Liver (tissue), 9 donors: ENCODE data around the gene PCSK6. TPM values are rescaled to one million over a fixed set of nuclear protein-coding genes. Genes with fewer than 3 reads are reported as not detected.
A peak's percentile ranks its signal among the peaks of the same experiment; 100 is the strongest.

Source experiments
- DNase-seq: peaks from one replicate; pipeline ENCODE4 v3.0.0-alpha.2; 2017; ENCODE audit warnings: low spot score
- H3K27ac ChIP-seq, 2 donors: one replicate each; pipeline ENCODE4 v1.7.0; 2013; ENCODE audit warnings: inconsistent platforms in 2 of 2, low read length in 2 of 2, control low read depth in 1 of 2, low read depth in 1 of 2, mild to moderate bottlenecking in 1 of 2
- H3K27me3 ChIP-seq, 4 donors: one replicate each; pipeline versions ENCODE4 v1.6.1 to v1.7.0; 2013; ENCODE audit warnings: low read length in 3 of 4, inconsistent platforms in 1 of 4, mild to moderate bottlenecking in 1 of 4, moderate library complexity in 1 of 4; ENCODE audit not compliant: control insufficient read depth in 4 of 4, insufficient read depth in 4 of 4
- H3K36me3 ChIP-seq, 4 donors: one replicate each; pipeline versions ENCODE4 v1.6.1 to v1.7.0; 2013; ENCODE audit warnings: low read length in 3 of 4, mild to moderate bottlenecking in 3 of 4, low read depth in 1 of 4, moderate library complexity in 1 of 4; ENCODE audit not compliant: control insufficient read depth in 4 of 4, insufficient read depth in 3 of 4
- H3K4me1 ChIP-seq, 4 donors: one replicate each; pipeline versions ENCODE4 v1.6.1 to v1.7.0; 2013; ENCODE audit warnings: low read length in 3 of 4, mild to moderate bottlenecking in 3 of 4, moderate library complexity in 1 of 4; ENCODE audit not compliant: control insufficient read depth in 4 of 4, insufficient read depth in 4 of 4
- H3K4me3 ChIP-seq, 3 donors: one replicate each; pipeline versions ENCODE4 v1.6.1 to v1.7.0; 2013; ENCODE audit warnings: low read length in 3 of 3, control low read depth in 1 of 3, low read depth in 1 of 3, mild to moderate bottlenecking in 1 of 3
- H3K9ac ChIP-seq, 2 donors: one replicate each; pipeline ENCODE4 v1.7.0; 2013; ENCODE audit warnings: low read length in 2 of 2, mild to moderate bottlenecking in 2 of 2, moderate library complexity in 2 of 2, control low read depth in 1 of 2, low read depth in 1 of 2
- H3K9me3 ChIP-seq, 4 donors: one replicate each; pipeline versions ENCODE4 v1.6.1 to v1.7.0; 2013; ENCODE audit warnings: low read length in 3 of 4; ENCODE audit not compliant: control insufficient read depth in 4 of 4
- EGR1 ChIP-seq, 2 donors: IDR thresholded peaks; 2 replicates each; pipeline ENCODE4 v1.6.1; 2016 to 2018; ENCODE audit warnings: antibody characterized with exemption in 2 of 2, low read depth in 2 of 2
- FOXA1 ChIP-seq: IDR thresholded peaks from 2 replicates; pipeline ENCODE4 v1.6.1; 2016; ENCODE audit warnings: antibody characterized with exemption
- FOXA2 ChIP-seq: IDR thresholded peaks from 2 replicates; pipeline ENCODE4 v1.6.1; 2016; ENCODE audit warnings: antibody characterized with exemption
- GABPA ChIP-seq, 2 donors: IDR thresholded peaks in 1 of 2; conservative IDR thresholded peaks in 1 of 2; 2 replicates each; pipeline ENCODE4 v1.6.1; 2016; ENCODE audit warnings: antibody characterized with exemption in 2 of 2, mild to moderate bottlenecking in 1 of 2, moderate library complexity in 1 of 2
- HNF4A ChIP-seq, 2 donors: conservative IDR thresholded peaks; 2 replicates each; pipeline ENCODE4 v1.6.1; 2016; ENCODE audit warnings: antibody characterized with exemption in 2 of 2, mild to moderate bottlenecking in 2 of 2
- HNF4G ChIP-seq: IDR thresholded peaks from 2 replicates; pipeline ENCODE4 v1.6.1; 2016; ENCODE audit warnings: antibody characterized with exemption
- JUND ChIP-seq, 2 donors: IDR thresholded peaks; 2 replicates each; pipeline ENCODE4 v1.6.1; 2016; ENCODE audit warnings: antibody characterized with exemption in 2 of 2
- NR2F2 ChIP-seq: IDR thresholded peaks from 2 replicates; pipeline ENCODE4 v1.6.1; 2016; ENCODE audit warnings: antibody characterized with exemption
- RXRA ChIP-seq, 2 donors: IDR thresholded peaks; 2 replicates each; pipeline ENCODE4 v1.6.1; 2017 to 2018; ENCODE audit warnings: antibody characterized with exemption in 2 of 2, mild to moderate bottlenecking in 1 of 2
- YY1 ChIP-seq: IDR thresholded peaks from 2 replicates; pipeline ENCODE4 v1.6.1; 2016; ENCODE audit warnings: antibody characterized with exemption, mild to moderate bottlenecking
- WGBS: extraction: QIAGEN DNeasy Blood & Tissue Kit; methylation state at CpG from one replicate; pipeline ENCODE4 v1.1.7; 2013; 5-methylcytosine and 5-hydroxymethylcytosine counted together
- polyA plus RNA-seq, 2 donors: library from polyadenylated mRNA; stranded (reverse) in 1 of 2; unstranded in 1 of 2; fragments of 200-250 nt in 1 of 2; fragments of >200 nt in 1 of 2; fragmentation: Nextera tagmentation in 1 of 2; extraction: Ambion mirVana in 1 of 2; gene quantifications; one replicate each; pipeline versions ENCODE4 v1.2.1 to v1.2.3, GENCODE V29; 2013 to 2015
- total RNA-seq, 2 donors: library from RNA; depleted of rRNA; stranded (reverse); fragments of >200 nt; gene quantifications; one replicate each; pipeline ENCODE4 v1.2.3, GENCODE V29; 2014
- TF ChIP-seq, protein P1 (sequence below): fragments of 150-350 bp; IDR thresholded peaks from 2 replicates; pipeline ENCODE4 v1.5.1; 2017; ENCODE audit warnings: improper control_type of control experiment, low read depth, low read length; ENCODE audit not compliant: missing input control
- TF ChIP-seq, protein P2 (sequence below): IDR thresholded peaks from 2 replicates; pipeline ENCODE4 v1.6.1; 2016; ENCODE audit warnings: antibody characterized with exemption
- TF ChIP-seq, protein P3 (sequence below): IDR thresholded peaks from 2 replicates; pipeline ENCODE4 v1.6.1; 2016; ENCODE audit warnings: antibody characterized with exemption
- TF ChIP-seq, protein P4 (sequence below): IDR thresholded peaks from 2 replicates; pipeline ENCODE4 v1.6.1; 2016; ENCODE audit warnings: antibody characterized with exemption
- donor health status: healthy.
- donor health status: healthy.
- donor health status: healthy.
- donor health status: healthy.
- donor health status: healthy.

The PCSK6 gene
- total and polyA plus RNA-seq, 4 donors, result 94.8 to 398 (median 168) TPM

DNA sequence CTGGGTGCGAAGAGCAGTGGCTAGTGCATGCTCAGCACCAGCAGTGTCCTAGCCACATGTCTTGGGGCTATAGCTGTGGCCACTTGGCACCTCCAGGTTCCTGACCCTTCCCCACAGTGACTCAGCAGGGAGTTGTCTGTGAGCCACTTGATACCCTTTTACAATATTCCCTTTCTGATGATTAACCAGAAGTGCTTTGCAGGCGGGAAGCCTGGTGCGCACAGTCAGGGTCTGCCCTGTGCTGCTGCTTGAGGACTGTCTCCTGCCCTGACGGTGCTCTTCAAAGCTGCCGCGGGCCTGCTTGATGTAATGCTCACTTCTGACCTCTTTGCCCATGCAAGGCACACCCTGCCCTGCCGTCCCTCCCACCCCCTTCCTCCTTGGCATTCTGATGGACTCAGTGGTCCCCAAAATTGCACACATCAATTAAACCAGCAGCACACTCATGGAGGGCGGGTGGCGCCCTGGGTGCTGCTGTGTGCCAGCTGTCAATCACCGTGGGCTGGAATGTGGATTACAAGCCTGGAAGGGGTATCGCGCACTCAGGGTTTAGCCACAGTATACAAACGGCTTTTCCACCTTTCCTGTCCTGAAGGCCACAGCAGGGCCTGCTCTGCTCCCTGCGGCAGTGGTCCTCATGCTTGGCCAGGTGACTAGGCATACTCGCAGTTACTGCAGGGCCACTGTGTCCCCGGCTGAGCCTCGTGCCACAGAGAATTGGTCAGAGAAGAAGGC lies 40.9 kb upstream of the PCSK6 start:
- peak; percentile 27 for DNase-seq
- WGBS, result 91% methylated on average over 17 of the region's 17 CpGs
- H3K27ac ChIP-seq, result peak overlapping the region; percentile 96 to 99

DNA sequence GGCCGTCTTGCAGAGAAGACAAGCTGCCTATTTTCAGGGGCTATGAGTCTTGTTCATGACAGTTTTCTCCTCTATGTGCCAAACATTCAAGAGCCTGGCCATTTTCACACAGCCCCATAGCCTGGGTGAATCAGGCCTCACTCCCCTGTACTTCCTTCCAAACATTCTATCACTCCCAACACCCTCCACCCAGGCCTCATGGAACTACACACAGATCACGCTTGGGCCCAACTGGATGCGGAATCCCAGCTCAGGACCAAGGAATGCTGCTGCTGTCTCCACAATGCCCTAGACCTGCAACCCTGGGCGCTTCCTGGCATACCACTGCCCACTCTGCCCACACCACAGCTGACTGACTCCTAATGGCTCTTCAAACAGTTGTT lies 39.4 kb upstream of the PCSK6 start:
- TF ChIP-seq, protein P1, sequence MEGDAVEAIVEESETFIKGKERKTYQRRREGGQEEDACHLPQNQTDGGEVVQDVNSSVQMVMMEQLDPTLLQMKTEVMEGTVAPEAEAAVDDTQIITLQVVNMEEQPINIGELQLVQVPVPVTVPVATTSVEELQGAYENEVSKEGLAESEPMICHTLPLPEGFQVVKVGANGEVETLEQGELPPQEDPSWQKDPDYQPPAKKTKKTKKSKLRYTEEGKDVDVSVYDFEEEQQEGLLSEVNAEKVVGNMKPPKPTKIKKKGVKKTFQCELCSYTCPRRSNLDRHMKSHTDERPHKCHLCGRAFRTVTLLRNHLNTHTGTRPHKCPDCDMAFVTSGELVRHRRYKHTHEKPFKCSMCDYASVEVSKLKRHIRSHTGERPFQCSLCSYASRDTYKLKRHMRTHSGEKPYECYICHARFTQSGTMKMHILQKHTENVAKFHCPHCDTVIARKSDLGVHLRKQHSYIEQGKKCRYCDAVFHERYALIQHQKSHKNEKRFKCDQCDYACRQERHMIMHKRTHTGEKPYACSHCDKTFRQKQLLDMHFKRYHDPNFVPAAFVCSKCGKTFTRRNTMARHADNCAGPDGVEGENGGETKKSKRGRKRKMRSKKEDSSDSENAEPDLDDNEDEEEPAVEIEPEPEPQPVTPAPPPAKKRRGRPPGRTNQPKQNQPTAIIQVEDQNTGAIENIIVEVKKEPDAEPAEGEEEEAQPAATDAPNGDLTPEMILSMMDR, result no peak
- no peak for TF ChIP-seq FOXA2
- Histone ChIP-seq H3K9me3 (no peaks in the 10 kb centered on the region), H3K9ac (peak overlapping the region in 1 of 2 donors; percentile 26), H3K27ac (peak overlapping the region; percentile 96 to 99), H3K4me1 (peaks cover 11 to 47% (median 27%) of the 10 kb centered on the region in 4 donors), H3K27me3 (no peaks in the 10 kb centered on the region), H3K4me3 (no peak overlapping the region), H3K36me3 (no peaks in the 10 kb centered on the region)
- peak; percentile 30 for DNase-seq
- 76% methylated on average over 4 of the region's 4 CpGs for WGBS

More for the DNA sequence above, 40.9 kb upstream of the PCSK6 start:
- H3K36me3 ChIP-seq, result no peaks in the 10 kb centered on the region
- H3K9me3 ChIP-seq, result no peaks in the 10 kb centered on the region
- peaks cover 11 to 47% (median 27%) of the 10 kb centered on the region in 4 donors for H3K4me1 ChIP-seq
- no peak overlapping the region for H3K4me3 ChIP-seq
- TF ChIP-seq GABPA (IDR thresholded peaks at IDR 0.05 in 1 of 2, conservative IDR thresholded peaks at IDR 0.05 in 1 of 2) (no peak), NR2F2 (no peak), JUND (IDR thresholded peaks at IDR 0.05) (no peak)
- no peaks in the 10 kb centered on the region for H3K27me3 ChIP-seq
- H3K9ac ChIP-seq, result peak overlapping the region; percentile 5 to 39

DNA sequence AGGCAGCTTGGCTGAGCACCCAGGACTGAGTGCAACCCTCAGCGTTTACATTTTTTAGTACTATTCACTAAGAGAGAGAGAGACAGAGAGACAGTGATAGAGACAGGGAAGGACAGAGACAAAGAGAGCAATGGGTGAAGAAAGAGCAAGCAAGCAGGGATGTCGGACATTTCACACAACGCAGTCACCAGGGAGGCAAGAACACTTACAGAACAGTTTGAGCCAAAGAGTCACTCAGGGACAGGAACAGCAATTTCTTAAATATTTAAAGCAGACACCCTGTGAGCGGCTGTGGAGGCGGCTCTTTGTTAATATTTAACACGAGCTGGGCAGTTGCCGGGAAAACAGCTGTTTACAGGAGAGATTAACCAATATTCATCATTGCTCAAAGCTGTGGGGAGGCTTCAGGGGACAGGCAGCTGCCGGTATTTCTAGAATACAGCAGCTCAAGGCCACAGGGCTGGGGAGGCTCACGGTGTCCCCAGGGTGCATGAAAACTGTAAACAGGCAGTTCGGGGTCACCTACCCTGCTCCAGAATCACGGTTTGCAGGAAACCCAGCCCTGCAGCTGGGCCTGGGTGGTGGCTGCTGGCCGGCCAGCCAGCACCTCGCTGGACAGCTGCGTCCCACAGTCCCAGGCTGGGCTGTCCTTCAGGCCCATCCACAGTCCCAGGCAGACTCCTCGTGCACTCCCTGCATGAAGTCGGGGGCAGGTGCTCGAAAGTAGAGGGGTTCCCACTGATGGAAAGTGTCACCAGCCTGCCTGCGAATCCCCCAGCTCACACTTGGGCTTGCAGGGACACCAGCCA lies 38.8 kb upstream of the PCSK6 start:
- WGBS, result 15% methylated on average over 18 of the region's 18 CpGs
- no peaks in the 10 kb centered on the region for H3K36me3 ChIP-seq
- peak overlapping the region; percentile 96 to 99 for H3K27ac ChIP-seq
- no peaks in the 10 kb centered on the region for H3K27me3 ChIP-seq
- peak overlapping the region; percentile 78 to 85 for H3K9ac ChIP-seq
- peak overlapping the region; percentile 33 to 47 (median 36) for H3K4me3 ChIP-seq
- H3K9me3 ChIP-seq, result no peaks in the 10 kb centered on the region
- peaks cover 11 to 47% (median 25%) of the 10 kb centered on the region in 4 donors for H3K4me1 ChIP-seq
- peak; percentile 52 for DNase-seq
- TF ChIP-seq HNF4G, result peak; percentile 69
- peak; percentile 82 for TF ChIP-seq NR2F2
- TF ChIP-seq, protein P2, sequence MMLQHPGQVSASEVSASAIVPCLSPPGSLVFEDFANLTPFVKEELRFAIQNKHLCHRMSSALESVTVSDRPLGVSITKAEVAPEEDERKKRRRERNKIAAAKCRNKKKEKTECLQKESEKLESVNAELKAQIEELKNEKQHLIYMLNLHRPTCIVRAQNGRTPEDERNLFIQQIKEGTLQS, result no peak
- TF ChIP-seq, protein P3, sequence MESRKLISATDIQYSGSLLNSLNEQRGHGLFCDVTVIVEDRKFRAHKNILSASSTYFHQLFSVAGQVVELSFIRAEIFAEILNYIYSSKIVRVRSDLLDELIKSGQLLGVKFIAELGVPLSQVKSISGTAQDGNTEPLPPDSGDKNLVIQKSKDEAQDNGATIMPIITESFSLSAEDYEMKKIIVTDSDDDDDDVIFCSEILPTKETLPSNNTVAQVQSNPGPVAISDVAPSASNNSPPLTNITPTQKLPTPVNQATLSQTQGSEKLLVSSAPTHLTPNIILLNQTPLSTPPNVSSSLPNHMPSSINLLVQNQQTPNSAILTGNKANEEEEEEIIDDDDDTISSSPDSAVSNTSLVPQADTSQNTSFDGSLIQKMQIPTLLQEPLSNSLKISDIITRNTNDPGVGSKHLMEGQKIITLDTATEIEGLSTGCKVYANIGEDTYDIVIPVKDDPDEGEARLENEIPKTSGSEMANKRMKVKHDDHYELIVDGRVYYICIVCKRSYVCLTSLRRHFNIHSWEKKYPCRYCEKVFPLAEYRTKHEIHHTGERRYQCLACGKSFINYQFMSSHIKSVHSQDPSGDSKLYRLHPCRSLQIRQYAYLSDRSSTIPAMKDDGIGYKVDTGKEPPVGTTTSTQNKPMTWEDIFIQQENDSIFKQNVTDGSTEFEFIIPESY, result peak; percentile 92
- TF ChIP-seq RXRA (IDR thresholded peaks at IDR 0.05), result peak; percentile 97 to 98
- TF ChIP-seq, protein P1, result no peak
- TF ChIP-seq GABPA (IDR thresholded peaks at IDR 0.05 in 1 of 2, conservative IDR thresholded peaks at IDR 0.05 in 1 of 2), result no peak
- peak; percentile 85 to 89 for TF ChIP-seq HNF4A (conservative IDR thresholded peaks at IDR 0.05)
- peak; percentile 17 to 88 for TF ChIP-seq EGR1 (IDR thresholded peaks at IDR 0.05; ENCODE audit: low read depth in 2 of 2)
- TF ChIP-seq, protein P4, sequence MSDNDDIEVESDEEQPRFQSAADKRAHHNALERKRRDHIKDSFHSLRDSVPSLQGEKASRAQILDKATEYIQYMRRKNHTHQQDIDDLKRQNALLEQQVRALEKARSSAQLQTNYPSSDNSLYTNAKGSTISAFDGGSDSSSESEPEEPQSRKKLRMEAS, result peak; percentile 70
- TF ChIP-seq YY1, result no peak
- TF ChIP-seq FOXA1, result peak; percentile 85
